Panc1 (cell line): ENCODE data around the gene FAM83C.

ENCODE experiments used
- CTCF ChIP-seq: fragments of 450-650 bp; IDR thresholded peaks from 2 replicates; pipeline ENCODE4 v1.5.1; 2017; ENCODE audit warnings: mild to moderate bottlenecking
- POLR2AphosphoS5 ChIP-seq: IDR thresholded peaks from 2 replicates; pipeline ENCODE4 v1.6.1; 2012; ENCODE audit warnings: mild to moderate bottlenecking, low read depth, low read length, moderate library complexity
- REST ChIP-seq, 2 experiments: IDR thresholded peaks; 2 replicates each; pipeline ENCODE4 v1.6.1; 2011 to 2012; ENCODE audit warnings: low read depth in 2 of 2, control low read depth in 1 of 2, low read length in 1 of 2, mild to moderate bottlenecking in 1 of 2, moderate library complexity in 1 of 2; ENCODE audit not compliant: insufficient read depth in 1 of 2
- SIN3A ChIP-seq: IDR thresholded peaks from 2 replicates; pipeline ENCODE4 v1.6.1; 2012; ENCODE audit warnings: low read depth, mild to moderate bottlenecking, low read length, moderate library complexity, borderline replicate concordance; ENCODE audit not compliant: insufficient read depth

- TF ChIP-seq POLR2AphosphoS5 (no peak), CTCF (no peak), SIN3A (no peak), REST (IDR thresholded peaks at IDR 0.05; ENCODE audit: insufficient read depth in 1 of 2, low read depth in 2 of 2, low read length in 1 of 2) (no peak)
These were observed 43.4 kb downstream of the FAM83C start for GRCh38 chr20:35248641-35249475.
